Measurements from ENCODE around the gene FOXJ1.

GRCh38 chr17:76135810-76136188 lies 5.2 kb downstream of the FOXJ1 start:
- TF ChIP-seq GATA2 (IDR thresholded peaks at IDR 0.05; ENCODE audit: low read depth, low read length), result no peak
- no peak for TF ChIP-seq GATA3 (IDR thresholded peaks at IDR 0.05; ENCODE audit: low read depth, low read length)

All from SH-SY5Y (cell line).